ENCODE results near the gene ZNF593. TPM values are rescaled to one million over a fixed set of nuclear protein-coding genes. Genes with fewer than 3 reads are reported as not detected.
A peak's percentile ranks its signal among the peaks of the same experiment; 100 is the strongest.

Gene ZNF593
- total RNA-seq, 1 donor from 2014 or later: 80.4 TPM

DNA sequence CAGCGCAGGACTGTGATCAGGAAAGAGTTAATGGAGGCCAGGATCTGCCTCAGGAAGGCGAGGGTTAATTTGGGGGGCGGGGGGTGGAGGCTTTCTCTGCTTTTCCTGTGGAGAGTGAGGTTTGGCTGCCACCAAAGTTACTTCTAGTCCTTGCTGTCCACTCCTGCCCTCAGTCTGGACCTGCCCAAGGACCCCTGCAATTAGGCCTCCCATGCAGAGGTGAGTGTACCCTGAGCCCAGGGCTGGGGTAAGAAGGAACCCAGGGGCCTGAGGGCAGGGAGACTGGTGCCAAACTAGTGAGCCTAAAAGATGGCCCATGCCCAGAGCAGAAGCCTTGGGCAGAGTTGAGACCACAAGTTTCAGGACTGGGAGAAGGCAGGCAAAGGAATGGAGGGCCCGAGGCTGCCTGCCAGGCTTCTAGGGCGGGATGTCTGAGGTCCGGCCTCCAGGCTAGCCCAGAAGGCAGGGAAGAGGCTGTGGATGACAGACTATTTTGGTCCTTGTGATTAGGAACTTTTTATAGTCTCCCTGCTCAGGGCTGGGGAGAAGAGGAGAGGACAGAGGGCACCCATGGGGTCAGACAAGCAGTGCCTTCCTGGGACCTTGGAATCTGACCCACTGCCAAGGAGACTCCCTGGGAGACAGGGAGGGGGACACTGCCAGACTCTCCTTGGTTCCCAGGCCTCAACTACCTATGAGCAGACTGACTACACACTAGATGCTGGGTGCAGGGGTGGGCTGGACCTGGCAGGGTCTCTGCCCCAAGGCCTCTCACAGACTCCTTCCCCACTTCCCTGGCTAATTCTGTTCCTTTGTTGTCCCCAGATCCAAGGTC, 10.6 kb upstream of the ZNF593 start, which contains the start of gene FAM110D:
TSS of gene FAM110D (plus strand) at position 172 of the 835 bp plus-strand sequence. CDS start 2,213 bp downstream, outside the sequence.
- DNase-seq (ENCODE audit: low read depth): no peak
- H3K4me3 ChIP-seq (ENCODE audit: low read depth, low read length): no peak within 1 kb of the TSS
- no peak for TF ChIP-seq CTCF (conservative IDR thresholded peaks at IDR 0.05; ENCODE audit: low read depth, low read length)

GRCh38 chr1:26159743-26160039, 10.0 kb upstream of the ZNF593 start:
- no peak overlapping the region for H3K4me3 ChIP-seq (ENCODE audit: low read depth, low read length)
- DNase-seq (ENCODE audit: low read depth): no peak
- no peak for TF ChIP-seq CTCF (conservative IDR thresholded peaks at IDR 0.05; ENCODE audit: low read depth, low read length)

DNA sequence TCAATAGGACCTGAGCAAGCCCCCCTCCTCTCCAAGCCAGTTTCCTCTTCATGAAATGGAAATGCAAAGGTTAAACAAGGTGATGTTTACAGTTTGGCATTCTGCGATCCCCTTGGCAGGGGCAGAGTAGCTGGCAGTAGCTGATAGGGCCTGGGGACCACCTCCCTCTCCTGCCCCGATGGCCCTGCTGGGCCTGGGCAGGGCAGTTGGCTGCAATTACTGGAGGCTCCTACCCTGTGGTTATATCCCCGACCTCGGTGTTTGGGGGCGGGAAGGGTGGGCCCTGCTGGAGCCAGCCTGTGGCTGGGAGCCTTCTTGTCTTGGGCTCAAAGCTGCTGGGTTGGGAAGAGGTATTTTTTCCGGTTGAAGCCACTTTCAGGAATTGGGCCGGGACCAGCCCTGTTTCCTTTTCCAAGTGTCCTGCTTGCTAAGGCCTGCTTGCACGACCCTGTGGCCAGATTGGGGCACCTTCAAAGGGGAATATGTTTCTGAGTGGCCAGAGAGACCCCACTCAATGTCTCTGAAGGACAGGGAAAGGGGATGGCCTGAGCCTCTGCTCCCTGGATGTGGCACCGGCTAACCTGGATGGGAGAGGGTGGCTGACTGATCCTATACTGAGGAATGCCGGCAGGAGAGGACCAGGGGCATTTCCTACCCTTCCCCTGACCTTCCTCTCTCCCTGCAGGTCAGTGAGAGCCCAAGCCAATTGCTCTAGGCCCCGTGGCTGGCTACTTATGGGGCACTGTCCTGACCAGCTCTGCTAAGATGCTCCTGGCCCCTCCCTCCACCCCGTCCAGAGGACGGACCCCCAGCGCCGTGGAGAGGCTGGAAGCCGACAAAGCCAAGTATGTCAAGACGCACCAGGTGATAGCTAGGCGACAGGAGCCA, 8.9 kb upstream of the ZNF593 start:
- peak overlapping the region; percentile 52 for H3K4me3 ChIP-seq (ENCODE audit: low read depth, low read length)
- no peak for TF ChIP-seq CTCF (conservative IDR thresholded peaks at IDR 0.05; ENCODE audit: low read depth, low read length)
- DNase-seq (ENCODE audit: low read depth): no peak

DNA sequence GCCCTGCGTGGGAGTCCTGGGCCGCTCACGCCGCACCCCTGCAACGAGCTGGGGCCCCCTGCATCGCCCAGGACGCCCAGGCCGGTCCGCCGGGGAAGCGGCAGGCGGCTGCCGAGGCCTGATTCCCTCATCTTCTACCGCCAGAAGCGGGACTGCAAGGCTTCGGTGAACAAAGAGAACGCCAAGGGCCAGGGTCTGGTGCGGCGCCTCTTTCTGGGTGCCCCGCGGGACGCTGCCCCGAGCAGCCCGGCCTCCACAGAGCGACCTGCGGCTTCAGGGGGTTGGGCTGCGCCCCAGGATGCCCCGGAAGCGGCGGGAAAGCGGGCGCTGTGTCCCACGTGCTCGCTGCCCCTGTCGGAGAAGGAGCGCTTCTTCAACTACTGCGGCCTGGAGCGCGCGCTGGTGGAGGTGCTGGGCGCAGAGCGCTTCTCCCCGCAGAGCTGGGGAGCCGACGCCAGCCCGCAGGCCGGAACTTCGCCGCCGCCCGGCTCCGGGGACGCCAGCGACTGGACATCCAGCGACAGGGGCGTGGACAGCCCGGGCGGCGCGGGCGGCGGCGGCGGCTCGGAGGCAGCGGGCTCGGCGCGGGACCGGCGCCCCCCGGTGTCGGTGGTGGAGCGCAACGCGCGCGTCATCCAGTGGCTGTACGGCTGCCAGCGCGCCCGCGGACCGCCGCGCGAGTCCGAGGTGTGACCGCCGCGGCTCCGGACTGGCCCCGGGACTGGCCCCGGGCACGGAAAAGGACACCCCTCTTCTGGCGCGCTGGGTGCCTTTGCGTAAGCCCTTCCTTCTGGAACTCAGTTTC, 8.1 kb upstream of the ZNF593 start:
- peak overlapping the region; percentile 52 for H3K4me3 ChIP-seq (ENCODE audit: low read depth, low read length)
- peak; percentile 4 for TF ChIP-seq CTCF (conservative IDR thresholded peaks at IDR 0.05; ENCODE audit: low read depth, low read length)
- no peak for DNase-seq (ENCODE audit: low read depth)

DNA sequence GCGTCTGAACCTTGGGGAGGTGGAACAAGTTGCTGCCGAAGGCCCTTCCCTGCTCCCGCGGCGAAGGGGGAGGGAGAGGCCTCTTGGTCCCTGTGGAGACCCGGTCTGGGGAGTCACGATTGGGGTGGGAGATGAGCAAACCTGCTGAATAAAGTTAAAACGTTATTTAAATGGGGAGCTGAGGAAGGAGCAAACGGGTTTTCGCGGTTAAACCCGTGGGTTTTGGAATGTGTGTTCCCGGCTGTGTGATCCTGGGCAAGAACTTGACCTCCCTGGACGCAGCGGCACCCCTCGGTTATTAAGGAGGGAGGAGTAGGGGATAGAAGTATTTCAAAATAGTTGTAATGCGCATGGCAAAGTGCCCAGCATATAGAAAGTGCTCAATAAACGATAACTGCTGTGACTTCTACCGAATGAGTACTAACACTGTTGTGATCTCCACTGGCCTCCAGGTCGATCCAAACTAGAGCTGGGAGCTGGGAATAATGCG, 7.4 kb upstream of the ZNF593 start:
- H3K4me3 ChIP-seq (ENCODE audit: low read depth, low read length): peak overlapping the region; percentile 52
- no peak for DNase-seq (ENCODE audit: low read depth)
- TF ChIP-seq CTCF (conservative IDR thresholded peaks at IDR 0.05; ENCODE audit: low read depth, low read length): no peak

DNA sequence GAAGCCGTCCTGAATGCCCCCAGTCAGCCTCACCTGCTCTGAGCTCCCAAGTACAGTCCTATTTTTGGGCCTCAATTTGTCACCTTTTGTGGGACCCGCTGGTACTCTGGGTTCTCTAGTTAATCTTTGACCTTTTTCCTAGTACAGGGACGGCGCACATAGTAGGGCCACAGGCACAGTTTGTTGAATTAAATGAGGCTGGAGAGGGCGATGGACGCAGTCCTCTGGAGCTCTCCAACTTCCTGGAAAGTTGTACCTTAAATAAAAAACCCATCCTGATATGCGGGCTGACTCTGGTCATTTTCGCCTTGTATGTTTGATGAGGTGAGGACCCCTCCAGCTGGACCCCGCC, 6.0 kb upstream of the ZNF593 start:
- DNase-seq (ENCODE audit: low read depth): no peak
- H3K4me3 ChIP-seq (ENCODE audit: low read depth, low read length): peak overlapping the region; percentile 44
- TF ChIP-seq CTCF (conservative IDR thresholded peaks at IDR 0.05; ENCODE audit: low read depth, low read length): no peak
